NCI-H82 (cell line): Measurements from ENCODE around the gene DCAF11.

Experiments
- DNase-seq: peaks from one replicate; lab custom pipeline; 2025; lab: John Stamatoyannopoulos, UW

Gene DCAF11

DNA sequence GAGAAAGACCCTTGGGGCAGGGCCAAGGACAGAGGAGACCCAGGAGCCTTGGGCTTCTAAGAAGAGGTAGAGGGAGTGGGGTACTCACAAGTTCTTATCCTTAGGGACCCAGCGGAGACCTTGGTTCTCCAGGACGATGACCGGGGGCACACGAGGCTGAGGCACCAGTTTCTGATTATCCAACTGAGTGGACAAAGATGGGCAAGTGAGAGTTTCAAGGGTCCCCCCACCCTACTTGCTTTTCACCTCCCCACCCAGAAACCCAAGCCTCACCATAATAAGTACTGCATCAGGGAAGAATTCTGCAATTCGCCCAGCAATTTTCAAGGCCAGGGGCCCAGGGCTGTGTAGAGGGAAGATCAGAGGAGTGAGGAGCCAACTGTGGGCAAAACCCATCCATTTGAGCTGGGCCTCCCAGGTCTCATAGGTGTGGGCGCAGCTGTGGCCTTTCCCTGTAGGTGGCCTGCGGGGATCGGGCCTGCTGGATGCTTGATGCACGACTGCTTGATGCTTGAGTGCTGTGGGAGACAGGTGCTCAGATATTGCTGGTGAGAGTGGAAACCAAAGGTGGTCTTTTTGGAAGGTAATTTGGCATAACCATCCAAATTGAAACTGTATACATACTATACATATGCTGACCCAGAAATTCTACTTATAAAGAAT, 24.8 kb downstream of the DCAF11 start:
- DNase-seq = peak; percentile 2

DNA sequence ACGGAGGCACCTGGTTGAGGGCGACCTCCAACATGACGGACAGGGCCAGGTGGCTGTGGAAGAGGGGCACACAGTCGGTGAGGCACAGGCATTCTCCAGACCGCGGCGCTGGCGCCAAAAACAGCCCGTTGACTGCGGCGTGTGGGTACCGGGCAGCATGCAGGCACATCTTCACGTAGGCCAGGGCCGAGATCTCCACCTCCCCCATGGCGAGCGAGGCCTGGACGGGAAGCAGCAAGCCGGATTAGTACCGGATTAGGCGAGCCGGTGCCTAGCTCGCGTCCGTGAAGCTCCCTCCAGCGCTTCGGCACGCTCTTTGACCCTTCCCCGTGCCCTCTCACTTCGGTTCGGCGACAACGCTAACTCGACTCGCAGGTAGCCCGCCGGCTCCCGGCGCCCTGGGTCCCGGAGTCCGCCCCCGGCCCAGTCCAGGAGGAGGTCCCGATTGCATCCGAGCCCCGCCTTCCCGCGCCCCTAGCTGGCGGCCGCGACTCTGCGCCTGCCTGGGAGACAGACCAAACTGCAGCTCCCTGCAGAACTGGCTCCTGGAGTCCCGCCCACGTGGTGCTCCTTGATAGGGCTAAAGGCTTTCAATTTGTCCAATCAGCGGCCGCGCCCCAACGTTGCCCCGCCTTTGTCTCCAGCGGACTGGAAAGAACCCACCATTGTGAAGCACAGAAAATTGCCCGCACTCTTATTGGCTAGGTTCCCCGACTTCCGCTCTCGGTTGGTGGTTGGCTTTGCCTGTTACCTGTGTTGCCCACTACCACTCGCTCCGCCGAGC, 26.7 kb downstream of the DCAF11 start, which contains the start of gene EMC9:
EMC9 (minus strand) TSS at position 495 of the 784 bp plus-strand sequence; CDS start at position 208, 287 bp downstream.
- peak; percentile 100 for DNase-seq

DNA sequence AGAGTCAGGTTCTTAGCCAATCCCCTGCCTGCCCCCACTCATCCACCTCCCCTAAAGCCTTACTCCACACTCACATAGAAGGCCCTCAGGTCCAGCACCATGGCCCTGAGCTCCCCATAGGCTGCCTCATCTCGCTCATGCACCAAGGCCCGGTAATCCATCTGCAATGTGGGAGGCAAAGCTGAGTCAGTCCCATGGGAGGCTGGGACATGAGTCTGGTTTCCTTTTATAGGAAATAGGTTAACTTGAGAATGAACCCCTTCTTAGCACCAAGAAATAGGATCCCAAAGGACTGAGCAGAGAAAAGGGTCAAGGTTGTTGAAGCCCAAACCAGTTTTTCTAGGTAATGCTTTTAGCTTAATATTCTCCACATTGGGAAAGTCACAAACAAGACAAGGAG, 28.9 kb downstream of the DCAF11 start:
- DNase-seq = no peak

DNA sequence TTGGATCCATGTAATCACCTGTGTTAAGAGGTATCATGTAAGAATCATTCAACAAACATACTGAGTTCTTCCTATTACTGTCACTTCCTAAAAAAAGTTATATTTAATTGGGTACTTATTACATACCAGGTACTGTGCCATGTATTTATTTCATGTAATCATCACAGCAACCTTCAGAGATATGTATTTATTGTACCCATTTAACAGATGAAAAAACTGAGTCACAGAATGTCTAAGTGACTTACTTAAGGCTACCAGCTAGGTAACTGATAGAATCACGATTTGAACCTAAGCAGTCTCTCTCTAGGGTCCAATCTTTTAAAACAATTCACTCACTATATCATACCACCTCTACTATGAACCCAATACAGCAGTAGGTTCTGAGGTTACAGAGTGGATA, 29.9 kb downstream of the DCAF11 start:
- no peak for DNase-seq

- no peak for DNase-seq
These were observed 30.6 kb downstream of the DCAF11 start for GRCh38 chr14:24145219-24145618.

DNA sequence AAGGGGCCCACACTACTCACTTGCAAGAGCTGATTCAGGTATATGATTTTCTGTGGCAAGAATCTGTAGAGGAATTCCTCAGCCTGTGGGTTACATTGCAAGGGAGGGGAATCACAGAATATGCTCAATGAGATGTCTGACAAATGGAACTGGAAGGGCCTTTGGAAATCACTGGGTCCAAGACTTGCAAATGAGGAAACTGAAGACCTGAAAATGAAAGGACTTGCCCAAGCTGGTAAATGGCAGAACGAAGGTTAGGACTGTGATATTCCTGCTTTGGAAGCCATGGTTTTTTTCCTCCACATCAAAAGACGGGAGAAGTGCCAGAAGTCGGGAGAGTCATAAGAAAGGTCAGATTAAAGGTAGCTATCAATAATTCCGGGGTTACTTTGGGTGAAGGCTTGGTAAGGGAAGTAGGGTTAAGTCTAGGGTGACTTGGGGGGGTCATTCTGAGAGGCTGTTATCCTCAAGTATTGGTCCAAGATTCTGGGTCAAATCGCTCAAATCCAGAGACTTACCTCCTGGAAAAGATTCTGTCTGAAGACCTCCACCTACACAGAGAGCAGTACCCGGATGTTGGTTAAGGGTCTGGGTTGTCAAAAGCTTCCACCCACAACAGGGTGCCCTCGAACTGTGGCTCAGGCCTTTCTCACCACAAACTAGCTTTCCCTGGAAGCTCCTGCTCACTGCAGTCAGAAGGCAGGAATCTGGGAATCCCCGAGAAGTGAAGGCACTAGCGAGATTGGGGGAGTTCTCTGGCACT, 31.3 kb downstream of the DCAF11 start:
- DNase-seq = no peak

- DNase-seq = peak; percentile 98
These were observed 31.9 kb downstream of the DCAF11 start, which contains the start of gene PSME2 for GRCh38 chr14:24146453-24146977. PSME2 (minus strand) TSS chr14:24146610; CDS start chr14:24146581, 29 bp downstream.

DNA sequence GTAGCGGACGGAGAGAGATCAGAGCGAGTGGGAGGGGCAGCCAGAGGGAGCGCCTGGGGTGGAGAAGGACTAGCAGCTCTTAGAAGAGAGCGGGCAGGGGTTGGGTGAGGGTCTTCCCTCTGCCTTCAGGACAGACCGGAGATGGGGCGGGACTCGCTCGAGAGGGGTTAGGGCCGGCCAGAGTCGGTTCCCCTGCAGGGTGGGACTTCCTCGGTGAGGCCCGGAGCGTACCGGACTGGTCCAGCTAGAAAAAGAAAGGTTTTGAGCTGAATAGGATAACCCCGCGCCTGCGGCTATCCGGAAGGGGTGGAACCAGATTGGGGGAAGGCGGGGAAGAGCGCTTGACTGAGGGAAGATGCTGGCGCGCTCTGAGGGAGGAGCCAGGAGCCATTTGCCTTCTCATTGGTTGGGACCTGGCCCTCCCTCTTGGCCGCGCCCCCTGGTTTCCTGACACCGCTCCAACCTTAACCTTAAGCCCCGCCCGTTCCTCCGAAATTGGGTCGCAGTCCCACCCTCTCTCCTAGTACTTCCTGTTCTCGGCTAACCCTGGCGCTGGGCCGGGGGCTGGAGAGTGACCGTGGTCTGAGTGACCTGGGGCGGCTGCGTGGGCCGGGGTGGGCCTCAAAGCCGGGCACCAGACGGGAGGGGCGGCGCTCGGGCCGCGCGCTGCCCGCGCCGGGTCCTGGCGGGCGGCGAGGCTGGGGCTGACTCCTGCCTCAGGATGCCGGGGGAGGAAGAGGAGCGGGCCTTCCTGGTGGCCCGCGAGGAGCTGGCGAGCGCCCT, 32.6 kb downstream of the DCAF11 start, which contains the start of gene RNF31:
RNF31 (plus strand) TSS at position 521 of the 783 bp plus-strand sequence; CDS start at position 722, 201 bp downstream.
- DNase-seq = peak; percentile 99

- DNase-seq = peak; percentile 6
These were observed 33.3 kb downstream of the DCAF11 start for GRCh38 chr14:24147761-24148428.

- DNase-seq = no peak
These were observed 34.9 kb downstream of the DCAF11 start for GRCh38 chr14:24149302-24149969.

DNA sequence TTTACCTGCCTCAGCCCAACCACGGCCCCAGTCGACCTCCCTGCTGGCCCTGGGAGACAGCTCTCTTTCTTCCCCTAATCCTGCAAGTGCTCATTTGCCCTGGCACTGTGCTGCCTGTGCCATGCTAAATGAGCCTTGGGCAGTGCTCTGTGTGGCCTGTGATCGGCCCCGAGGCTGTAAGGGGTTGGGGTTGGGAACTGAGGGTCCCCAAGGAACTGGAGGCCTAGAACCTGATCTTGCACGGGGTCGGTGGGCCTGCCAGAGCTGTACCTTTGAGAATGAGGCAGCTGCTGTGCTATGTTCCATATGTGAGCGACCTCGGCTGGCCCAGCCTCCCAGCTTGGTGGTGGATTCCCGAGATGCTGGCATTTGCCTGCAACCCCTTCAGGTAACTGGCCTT, 35.5 kb downstream of the DCAF11 start:
- no peak for DNase-seq

DNA sequence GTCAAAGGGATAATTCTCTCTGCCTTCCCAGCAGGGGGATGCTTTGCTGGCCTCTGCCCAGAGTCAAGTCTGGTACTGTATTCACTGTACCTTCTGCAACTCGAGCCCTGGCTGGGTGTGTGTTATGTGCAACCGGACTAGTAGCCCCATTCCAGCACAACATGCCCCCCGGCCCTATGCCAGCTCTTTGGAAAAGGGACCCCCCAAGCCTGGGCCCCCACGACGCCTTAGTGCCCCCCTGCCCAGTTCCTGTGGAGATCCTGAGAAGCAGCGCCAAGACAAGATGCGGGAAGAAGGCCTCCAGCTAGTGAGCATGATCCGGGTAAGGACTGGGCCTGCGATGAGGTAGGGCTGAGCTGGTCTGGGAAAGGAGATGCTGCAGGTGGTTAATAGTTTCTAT, 36.0 kb downstream of the DCAF11 start:
- no peak for DNase-seq

GRCh38 chr14:24150993-24151392, 36.4 kb downstream of the DCAF11 start:
- no peak for DNase-seq

DNA sequence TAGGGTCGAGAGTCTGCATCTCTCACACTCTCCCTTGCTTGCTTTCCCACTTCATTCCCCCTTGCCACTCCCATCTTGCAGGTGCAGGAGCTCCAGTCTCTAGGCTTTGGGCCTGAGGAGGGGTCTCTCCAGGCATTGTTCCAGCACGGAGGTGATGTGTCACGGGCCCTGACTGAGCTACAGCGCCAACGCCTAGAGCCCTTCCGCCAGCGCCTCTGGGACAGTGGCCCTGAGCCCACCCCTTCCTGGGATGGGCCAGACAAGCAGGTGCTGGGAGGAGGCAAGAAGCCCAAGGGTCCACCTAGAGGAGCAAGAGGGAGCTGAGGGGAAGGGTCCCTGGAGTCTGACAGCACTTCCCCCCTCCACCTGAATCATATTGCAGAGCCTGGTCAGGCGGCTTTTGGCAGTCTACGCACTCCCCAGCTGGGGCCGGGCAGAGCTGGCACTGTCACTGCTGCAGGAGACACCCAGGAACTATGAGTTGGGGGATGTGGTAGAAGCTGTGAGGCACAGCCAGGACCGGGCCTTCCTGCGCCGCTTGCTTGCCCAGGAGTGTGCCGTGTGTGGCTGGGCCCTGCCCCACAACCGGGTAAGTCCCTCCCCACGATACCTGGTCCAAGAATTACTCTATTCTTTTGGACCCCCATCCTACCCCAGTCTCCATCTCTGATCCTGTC, 37.0 kb downstream of the DCAF11 start:
- DNase-seq = no peak

GRCh38 chr14:24155100-24155499, 40.5 kb downstream of the DCAF11 start:
- no peak for DNase-seq

- no peak for DNase-seq
These were observed 42.3 kb downstream of the DCAF11 start for GRCh38 chr14:24156840-24157239.

GRCh38 chr14:24157331-24157730, 42.8 kb downstream of the DCAF11 start:
- no peak for DNase-seq

DNA sequence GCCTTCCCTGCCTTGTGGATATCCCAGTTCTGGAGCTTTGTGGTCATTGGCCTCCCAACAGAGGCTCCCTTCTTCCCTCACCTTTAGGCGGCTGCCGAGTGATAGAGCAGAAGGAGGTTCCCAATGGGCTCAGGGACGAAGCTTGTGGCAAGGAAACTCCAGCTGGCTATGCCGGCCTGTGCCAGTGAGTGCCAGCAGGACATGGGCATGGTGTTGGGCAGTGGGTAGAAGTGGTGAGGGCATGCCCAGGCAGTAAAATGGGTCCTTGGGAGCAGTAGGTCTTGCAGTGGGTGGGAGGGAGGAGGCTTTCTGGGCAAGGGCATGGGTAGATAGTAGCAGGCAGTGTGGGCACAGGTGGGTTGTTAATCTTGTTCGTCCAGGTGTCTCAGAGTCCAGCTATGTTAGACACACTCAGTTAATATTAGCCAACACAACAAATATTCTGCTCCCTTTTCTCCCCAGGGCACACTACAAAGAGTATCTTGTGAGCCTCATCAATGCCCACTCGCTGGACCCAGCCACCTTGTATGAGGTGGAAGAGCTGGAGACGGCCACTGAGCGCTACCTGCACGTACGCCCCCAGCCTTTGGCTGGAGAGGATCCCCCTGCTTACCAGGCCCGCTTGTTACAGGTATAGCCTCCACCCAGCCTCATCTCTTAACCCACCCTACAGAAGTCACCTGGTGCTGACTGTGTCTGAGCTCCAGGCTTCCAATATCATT, 45.4 kb downstream of the DCAF11 start:
- DNase-seq = no peak

DNA sequence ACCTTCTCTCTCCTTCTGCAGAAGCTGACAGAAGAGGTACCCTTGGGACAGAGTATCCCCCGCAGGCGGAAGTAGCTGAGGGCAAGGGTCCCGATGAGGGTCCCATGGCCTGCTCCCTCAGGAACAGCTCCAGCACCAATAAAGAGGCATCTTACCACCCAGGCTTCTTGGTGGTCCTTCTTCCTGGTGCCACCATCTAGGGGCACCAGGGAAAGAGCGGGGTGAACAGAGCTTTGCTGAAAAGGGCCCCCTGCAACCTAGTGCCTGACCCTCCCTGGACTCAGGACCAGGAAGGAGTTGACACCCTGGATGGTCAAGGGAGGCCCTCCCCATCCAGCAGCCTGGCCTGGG, 45.9 kb downstream of the DCAF11 start:
- no peak for DNase-seq
